GM20000 (cell line): ENCODE data around the gene ACSF2.

ENCODE experiments used
- DNase-seq: peaks from one replicate; pipeline ENCODE4 v3.0.0; 2012; ENCODE audit warnings: low spot score
- TF ChIP-seq, protein P1 (sequence below): IDR thresholded peaks from 2 replicates; pipeline ENCODE4 v1.5.1; 2012; ENCODE audit warnings: mild to moderate bottlenecking, control low read depth; ENCODE audit errors: extremely low read depth, missing control alignments

Gene ACSF2

DNA sequence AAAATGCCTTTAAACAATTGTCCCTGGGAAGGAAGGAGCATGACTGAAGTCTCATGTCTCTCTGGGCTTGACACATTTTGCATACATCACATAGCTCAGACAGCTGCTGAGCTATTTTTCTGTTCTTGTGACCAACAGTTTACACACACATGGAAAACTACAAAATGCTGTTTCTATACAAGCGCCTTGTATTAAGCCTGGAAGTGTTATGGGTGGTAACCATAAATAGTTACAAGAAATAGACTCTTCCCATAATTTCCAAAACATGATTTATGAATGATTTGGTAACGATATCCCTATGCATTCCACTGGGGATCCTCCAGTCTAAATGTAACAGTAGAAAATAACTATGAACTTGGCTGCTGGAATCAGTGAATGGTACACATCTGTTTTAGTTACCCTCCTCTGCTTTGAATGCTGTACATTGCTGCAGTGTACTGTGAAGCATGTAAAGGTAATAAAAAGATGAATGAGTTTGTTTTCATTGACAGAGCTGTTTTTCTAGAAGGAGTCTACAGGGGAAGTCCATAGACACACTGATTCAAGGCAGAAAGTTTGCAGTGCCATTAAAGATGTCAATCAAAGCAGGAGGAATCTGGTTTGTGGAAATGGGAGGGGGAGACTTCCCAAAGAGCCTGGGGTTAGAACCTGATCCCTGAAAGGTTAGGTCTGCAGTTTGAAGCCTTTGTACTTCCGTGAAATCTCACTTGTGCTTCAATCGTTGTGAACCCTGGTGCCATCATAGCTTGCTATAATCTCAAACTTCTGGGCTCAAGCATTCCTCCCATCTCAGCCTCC lies 5.0 kb downstream of the ACSF2 start:
- no peak for DNase-seq
- TF ChIP-seq, protein P1, sequence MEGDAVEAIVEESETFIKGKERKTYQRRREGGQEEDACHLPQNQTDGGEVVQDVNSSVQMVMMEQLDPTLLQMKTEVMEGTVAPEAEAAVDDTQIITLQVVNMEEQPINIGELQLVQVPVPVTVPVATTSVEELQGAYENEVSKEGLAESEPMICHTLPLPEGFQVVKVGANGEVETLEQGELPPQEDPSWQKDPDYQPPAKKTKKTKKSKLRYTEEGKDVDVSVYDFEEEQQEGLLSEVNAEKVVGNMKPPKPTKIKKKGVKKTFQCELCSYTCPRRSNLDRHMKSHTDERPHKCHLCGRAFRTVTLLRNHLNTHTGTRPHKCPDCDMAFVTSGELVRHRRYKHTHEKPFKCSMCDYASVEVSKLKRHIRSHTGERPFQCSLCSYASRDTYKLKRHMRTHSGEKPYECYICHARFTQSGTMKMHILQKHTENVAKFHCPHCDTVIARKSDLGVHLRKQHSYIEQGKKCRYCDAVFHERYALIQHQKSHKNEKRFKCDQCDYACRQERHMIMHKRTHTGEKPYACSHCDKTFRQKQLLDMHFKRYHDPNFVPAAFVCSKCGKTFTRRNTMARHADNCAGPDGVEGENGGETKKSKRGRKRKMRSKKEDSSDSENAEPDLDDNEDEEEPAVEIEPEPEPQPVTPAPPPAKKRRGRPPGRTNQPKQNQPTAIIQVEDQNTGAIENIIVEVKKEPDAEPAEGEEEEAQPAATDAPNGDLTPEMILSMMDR: no peak

DNA sequence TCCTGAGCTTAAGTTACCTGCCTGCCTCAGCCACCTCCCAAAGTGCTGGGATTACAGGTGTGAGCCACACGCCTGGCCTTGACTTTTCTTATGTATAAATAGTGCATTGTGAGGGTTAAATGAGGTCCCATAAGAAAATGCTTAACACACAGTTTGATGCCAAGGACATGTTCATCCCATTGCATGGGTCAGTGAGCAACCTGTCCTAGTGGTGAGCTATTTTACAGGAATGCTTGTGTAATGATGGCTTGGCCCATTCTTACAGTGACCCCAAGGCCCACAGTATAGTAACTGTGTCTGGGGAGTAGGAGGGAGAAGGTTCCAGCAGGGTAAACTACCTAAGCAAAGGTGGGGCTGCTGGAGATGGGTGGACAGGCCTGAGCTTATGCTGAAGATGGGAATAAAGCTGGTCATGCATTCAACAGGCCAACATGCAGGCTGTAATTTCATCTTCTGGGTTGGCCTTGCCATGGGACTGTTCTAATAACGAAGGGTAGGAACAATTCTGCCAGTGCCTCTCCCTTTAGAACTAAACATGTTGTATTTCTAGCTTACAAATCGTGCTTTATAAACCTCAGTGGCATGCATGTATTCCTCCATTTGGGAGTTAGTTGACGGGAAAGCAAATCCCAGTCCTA lies 6.2 kb downstream of the ACSF2 start:
- no peak for DNase-seq
- TF ChIP-seq, protein P1: no peak

DNA sequence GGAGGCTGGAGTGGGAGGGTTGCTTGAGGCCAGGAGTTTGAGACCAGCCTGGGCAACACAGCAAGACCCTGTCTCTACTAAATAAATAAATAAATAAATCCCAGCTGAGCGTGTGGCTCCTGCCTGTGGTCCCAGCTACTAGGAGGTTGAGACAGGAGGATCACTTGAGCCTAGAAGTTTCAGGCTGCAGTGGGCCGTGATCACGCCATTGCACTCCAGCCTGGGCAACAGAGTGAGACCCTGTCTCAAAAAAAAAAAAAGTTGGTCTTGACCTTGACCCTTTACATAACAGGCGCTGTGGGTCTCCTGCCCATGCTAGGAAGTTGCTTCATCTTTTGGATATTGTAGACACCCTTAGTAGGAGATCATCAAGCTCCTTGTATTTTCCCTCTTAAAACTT lies 11.4 kb downstream of the ACSF2 start:
- DNase-seq: no peak

DNA sequence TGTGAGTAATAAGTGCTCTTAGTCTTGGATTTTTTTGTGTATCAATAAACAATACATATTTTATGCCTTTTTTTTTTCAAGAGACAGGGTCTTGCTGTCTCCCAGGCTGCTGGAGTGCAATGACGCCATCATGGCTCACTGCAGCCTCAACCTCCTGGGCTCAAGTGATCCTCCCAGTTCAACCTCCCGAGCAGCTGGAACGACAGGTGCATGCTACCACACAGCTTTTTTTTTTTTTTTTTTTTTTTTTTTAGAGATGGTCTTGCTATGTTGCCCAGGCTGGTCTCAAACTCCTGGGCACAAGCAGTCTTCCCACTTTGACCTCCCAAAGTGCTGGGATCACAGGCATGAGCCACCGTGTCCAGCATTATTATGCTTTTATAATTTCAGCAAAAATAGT lies 13.0 kb downstream of the ACSF2 start:
- DNase-seq: no peak
- TF ChIP-seq, protein P1: no peak

More for the DNA sequence above, 11.4 kb downstream of the ACSF2 start:
- TF ChIP-seq, protein P1: no peak

DNA sequence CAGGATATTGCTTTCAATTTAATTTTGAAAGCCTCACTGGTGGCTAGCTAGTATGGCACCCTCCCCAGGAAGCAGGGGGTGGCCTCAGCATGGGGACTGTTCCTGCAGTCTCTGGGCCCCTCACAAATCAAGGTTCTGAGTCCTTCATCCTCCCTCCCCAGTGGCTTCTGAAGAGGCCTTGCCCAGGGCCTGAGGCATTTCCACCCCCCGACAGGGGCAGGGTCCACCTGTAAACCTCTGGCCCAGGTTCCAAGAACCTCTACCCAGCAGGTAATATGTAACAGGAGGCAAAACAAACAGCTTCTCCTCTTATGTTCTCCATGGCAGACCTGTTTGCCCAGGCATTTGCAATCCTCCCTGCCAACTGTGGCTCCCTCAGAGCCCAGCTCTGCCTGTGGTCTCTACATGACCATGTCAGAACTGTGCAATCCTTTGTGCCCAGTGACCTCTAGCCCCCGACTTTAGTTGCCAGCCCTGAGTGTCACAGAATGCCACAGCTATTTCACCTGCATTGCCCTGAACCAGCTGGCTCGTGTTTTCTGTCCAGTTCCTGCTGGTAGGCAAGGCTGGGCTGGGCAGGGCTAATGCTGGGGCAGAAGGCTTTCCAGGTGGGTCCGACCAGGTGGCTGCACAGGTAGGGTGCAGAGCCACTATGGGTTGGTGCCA lies 14.3 kb downstream of the ACSF2 start:
- no peak for DNase-seq
- TF ChIP-seq, protein P1: no peak

DNA sequence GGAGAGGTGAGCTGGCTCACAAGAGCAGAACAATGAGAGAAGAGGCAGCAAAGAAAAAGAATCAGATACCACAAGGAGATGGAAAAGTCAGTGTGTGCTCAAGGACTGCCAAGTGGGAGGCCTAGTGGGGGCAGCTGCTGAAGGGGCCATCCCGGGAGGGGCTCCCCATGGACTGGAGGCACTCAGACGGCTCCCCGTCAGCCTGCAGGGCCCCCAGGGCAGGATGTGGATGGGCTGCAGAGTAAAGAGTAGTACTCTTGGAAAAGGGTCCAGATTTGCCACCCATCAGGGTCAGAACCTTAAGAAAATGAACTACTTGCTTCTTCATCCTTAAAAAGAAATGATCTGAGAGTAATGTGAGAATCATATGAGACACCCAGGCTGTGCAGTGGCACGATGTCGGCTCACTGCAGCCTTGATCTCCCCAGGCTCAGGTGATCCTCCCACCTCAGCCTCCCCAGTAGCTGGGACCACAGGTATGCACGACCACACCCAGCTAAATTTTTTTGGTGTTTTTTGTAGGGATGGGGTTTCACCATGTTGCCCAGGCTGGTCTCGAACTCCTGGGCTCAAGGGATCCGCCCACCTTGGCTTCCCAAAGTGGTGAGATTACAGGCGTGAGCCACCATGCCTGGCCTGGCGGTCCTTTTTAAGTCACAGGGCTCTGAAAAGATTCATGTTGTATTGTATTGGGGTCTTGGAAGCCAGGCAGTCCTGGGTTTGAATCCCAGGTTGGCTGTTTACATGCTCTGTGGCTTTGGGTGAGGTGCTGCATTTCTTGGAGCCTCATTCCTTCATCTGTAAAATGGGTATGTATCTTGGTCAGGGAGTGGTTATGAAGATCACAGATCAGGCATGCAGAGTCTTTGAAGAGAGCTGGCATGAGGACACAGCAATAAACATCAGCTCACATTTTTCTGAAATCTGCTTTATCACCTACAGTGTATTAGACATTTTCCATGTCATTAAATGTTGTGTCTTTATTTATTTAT lies 15.1 kb downstream of the ACSF2 start:
- TF ChIP-seq, protein P1: no peak
- DNase-seq: no peak
